HG03460 (cell line): ENCODE data around the gene IGLON5.
A peak's percentile ranks its signal among the peaks of the same experiment; 100 is the strongest.

ENCODE experiments used
- ATAC-seq: cut with Tn5 transposase; IDR thresholded peaks from one replicate; pipeline ENCODE4 v1.9.1; 2021; ENCODE audit not compliant: unreplicated experiment

The IGLON5 gene

DNA sequence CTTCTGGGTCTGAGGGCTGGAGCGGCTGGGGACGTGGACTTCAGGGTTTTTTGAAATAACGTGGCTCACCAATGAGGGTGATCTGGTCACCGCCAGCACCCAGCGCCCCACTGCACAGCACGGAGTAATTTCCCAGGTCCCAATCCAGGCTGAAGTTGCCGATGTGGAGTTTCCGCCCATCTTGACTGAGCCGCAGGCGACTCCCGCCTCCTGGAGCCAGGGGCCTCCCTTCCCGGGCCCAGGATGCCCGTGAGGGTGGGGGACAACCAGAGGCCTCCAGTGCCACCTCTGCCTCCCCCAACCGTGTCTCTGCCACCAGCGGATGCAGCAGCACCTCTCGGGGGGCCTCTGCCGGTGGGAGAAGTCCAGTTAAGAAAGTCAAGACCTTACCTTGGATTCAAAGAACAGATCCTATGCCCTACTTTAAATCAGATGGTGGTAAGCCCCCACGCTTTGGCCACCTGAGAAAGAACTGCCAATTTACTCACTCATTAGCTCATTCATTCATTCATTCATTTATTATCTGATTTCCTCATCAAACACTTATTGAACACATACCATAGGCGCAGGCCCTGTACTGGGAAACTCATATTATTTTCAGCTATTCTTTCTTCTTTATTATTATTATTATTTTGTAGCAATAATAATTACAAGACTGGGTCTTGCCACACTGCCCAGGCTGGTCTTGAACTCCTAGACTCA, 26.6 kb downstream of the IGLON5 start:
- no peak for ATAC-seq

DNA sequence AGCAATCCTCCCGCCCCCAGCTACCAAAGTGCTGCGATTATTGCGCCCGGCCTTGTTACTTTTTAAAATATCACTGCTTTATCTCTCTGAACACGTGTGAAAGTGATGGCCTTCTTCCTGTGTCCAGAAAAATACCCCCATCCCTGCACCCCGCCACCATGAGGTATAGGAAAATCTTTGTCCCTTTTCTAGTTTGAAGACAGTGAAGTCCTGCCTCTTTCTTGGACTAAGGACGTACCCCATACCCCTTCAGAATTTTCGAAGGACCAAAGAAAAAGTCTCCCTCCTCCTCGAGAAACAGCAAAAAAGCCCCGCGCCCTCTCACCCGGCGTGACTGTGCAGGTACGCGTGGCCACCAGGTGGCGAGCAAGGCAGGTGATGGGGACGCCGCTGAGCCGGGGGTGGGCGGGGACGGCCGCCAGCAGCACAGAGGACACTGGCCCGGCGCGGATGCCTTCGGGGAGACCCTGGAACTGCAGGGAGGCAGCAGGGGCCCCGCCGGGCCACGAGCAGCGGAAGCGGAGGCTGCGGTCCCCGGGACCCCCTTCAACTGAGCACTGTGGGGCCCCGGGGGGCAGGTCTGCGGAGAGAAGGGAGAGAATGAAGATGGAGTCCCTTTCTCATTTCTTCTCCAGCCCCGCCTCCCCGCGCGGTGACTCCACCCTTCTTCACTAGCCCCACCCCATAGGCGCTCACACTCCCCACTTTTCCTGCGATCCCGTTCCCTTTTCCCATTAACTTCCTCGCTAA, 27.3 kb downstream of the IGLON5 start:
- peak; percentile 44 for ATAC-seq

DNA sequence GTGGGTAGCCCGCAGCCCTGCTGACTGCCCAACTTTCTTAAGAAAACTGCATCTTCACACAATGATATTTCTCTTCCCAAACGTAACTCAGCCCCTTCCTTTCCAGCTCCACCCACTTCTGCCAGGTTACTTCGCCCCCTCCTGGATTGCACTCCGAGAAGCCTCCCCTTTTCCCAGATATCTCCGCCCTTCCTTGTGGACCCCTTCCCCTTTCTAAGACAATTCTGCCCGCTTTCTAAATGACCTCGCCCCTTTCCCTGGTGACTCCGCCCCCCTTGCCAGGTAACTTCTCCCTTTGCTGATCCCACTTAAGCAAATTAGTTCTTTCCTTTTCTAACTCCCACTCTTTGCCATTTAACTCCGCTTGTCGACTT, 27.9 kb downstream of the IGLON5 start:
- no peak for ATAC-seq

DNA sequence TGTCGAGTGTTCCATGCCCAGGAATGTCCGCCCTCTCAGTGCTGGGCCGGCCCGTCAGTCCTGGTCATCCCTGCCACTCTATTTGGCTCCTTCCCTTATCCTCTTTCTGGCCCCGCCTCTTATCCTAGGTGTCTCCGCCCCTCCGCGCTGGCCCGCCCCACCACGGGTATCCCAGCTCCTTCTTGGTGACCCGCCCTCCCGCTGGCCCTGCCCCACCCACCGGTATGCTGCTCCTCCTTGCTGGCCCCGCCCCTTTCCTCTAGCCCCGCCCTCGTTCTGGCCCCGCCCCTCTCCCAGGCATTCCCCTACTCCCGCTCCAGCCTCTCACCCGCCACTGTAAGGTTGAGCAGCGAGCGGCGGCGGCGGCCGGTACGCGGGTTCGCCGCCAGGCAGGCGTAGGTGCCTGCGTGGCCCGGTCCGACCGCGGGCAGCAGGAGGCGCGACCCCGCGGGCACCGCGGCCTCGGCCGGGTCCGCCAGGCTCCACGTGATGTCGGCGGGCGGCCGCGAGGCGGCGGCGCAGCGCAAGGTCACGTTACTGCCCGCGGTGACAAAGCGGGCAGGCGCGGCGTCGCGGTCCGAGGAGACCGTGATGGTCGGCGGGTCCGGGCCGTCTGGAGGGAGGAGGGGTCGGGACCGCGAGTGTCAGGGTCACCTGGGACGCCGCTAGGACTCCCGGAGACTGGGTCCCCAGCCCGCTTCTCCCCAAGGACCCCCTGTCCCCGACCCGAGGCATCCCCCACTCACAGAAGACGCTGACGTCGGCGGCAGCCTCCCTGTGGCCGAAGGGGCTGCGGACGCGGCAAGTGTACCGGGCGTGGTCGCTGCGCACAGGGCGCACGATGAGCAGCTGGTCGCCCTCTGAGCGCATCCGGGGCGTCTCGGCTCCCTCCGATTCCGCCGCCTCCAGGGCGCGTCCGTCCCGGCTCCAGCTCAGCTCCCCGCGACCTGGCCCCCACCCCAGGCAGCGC, 28.5 kb downstream of the IGLON5 start:
- ATAC-seq, result peak; percentile 51

DNA sequence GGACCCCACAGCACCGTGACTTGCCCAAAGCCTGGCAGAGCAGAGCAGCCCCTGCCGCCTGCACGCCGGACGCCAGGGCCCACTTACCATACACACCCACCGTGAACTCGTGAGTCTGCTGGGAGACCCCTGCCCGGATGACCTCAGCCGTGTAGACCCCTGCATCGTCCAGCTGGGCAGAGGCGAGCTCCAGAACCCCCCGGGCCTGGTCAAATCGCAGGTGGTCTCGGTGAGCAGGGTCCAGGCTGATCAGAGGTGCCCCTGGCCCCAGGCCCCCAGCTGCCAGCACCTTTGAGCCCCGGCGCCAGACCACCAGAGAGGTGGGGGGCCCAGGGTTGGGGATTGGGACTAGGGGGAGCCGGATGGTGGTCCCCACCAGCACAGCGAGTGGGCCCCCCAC, 29.6 kb downstream of the IGLON5 start:
- no peak for ATAC-seq

DNA sequence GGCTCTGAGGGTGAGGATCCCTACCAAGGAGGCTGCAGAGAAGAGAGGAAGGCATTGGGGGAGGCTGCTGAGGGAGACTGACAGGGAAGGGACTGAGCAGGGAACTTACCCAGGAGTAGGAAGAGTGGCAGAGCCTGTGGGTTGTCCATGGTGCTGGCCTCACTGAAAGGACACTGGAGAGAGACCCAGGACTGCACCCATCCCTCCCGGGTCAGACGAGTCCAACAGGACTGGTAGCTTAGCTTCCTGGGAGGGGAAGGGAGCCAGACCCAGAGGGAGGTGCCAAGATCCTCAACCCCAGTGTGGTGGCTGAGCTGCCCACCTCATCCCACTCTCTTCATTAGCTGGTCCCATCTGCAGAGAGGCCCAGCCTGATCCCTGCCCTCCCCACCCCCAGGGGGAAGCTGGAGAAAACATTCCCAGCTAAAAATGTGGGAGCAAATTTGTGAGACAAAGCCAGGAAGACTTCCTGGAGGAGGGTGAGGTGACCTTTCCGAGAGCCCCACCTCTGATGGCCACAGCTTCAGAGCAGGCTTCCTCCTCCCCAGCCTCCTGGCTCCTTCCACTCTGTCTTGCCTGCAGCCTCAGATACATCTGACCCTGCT, 30.6 kb downstream of the IGLON5 start, which contains the start of gene VSIG10L:
TSS of gene VSIG10L (minus strand) at position 164 of the 605 bp plus-strand sequence. CDS start at position 149, 15 bp downstream.
- no peak for ATAC-seq

DNA sequence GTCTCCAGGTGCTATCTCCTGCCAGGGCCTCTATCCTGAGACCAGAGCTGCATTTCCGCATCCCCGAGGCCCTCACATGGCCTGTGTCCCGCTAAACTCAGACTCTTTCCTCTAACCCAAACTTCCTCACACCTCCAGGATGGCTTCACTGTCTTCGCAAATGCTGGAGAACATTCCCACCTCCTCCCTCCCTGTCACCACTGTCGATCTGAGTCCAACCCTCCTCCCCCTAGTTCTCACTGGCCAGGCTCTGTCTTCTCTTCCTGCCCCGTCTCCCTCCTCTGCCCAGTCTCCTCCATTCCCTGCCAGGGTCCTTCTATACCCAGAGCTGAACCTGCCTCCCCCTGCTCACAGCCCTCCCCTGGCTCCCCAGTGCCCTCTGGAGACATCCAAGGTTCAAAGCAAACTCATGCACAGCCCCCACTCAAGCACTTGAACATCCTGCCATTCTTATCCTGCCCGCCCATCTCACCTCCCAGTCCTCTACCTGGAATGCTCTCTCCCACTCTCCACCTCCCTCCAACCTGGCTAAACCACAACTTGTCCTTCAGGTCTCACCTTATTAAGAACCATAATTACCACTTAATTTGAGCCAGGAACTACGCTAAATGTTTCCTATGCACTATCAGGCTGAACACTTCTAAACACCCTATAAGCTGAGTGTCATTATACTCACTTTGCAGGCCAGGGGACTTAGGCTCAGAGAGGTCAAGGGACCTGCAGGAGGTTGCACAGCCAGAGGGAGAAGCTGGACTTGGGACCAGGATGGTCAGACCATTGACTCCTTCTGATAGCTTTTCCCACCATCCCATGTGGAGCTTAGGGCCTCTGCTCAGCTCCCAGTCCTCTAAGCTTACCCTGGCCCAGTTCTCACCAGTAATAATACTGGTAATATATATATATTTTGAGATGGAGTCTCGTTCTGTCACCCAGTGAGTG, 31.5 kb downstream of the IGLON5 start:
- ATAC-seq, result no peak

DNA sequence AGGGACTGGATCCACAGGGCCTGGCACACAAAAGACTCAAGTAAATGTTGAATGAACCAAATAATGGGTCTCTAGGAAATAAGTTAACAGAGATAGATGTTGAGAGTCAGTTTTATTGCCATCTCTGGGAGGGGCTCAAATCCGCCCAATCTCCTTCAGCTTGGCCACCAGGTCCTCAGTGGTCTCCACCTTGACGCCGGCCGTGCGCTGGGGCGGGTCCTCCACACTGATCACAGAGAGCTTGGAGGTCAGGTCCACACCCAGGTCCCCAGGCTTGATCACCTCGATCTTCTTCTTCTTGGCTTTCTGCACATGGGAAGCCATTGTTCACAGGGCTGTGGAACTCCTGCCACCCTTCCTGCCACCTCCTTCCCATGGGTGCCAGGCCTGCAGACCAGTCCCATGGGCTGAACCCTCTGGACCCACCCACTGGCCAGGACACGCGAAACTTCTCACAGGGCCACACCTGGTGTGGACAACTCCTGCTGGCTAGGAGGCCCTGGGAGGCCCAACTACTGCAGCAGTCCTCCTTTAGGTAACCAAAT, 33.7 kb downstream of the IGLON5 start:
- ATAC-seq, result no peak

DNA sequence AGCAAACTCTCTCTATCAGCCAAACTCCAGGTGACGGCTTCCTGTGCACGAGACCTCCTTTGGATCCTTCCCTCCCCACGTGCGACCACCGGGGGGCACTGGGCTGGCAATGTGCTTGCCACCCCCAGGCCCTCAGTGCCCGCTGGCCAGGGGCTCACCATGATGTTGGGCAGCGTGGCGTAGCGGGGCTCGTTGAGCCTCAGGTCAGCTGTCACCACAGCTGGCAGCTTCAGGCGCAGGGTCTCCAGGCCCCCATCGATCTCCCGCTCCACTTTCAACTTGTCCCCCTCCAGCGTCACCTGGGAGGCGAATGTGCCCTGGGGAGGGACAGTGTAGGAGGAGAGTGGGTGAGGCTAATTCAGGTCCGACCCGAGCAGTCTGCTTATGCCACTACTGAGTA, 35.3 kb downstream of the IGLON5 start:
- no peak for ATAC-seq

DNA sequence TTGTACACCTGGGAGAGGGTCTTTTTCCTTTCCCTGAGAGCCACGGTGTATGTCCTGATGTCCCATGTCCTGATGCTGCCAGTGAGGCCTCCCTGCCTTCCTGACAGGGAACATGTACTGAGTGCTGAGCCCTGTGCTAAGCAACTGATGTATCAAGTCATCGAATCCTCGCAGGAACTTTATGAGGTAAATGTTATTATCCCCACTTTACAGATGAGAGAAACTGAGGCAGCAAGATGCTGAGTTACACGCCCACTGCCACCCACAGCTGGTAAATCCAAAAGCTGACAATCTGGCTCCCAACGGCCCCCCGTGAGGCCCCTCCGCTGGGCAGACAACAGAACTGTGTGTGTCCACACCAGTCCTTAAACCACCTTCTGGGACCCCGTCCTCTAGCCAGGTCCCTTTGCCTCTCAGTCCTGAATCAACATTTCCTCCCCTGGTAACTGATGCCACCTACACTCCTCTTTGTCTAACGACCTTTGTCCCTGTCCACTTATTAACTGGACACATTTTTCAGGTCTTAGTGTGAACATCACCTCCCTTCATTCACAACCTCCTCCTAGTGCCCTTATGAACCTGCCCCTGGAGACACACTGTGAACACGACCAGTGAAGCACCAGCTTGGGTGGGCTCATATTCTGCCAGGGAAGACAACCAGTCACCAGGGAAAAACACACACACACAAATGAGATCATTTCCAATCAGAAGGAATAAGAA, 35.9 kb downstream of the IGLON5 start:
- no peak for ATAC-seq

DNA sequence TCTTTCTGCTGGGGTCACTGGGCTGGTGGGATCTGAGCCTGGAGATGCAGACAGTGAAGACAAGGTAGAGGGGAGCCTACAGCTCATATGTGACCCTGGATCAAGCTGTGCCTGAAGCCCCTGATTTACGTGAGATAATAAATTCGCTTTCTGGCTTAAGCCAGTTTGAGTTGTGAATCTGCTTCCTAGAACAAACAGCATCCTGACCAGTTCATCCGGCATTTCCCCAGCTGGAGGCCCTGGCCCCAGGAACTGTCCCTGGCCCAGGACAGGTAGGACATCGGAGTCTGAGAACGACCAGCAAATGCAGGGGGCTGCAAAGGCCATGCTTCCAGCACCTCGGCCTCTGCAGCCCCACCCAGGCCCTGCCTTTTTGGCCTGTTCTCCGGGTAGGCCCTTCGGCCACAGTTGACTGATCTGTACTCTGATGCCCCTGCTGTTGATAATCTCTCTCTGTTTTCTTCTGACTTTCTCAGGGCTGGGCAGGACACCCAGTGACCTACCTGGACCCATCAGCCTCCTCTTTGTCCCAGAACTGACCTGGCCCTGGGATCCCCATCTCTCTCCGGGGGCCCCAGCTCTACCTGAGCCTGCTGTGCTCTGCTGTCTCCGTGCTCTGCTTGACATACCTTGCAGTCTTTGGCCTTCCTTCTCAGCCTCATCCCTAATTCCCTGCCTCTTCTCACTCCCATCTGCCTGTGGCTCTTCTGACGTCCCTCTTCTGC, 40.0 kb downstream of the IGLON5 start:
- no peak for ATAC-seq

DNA sequence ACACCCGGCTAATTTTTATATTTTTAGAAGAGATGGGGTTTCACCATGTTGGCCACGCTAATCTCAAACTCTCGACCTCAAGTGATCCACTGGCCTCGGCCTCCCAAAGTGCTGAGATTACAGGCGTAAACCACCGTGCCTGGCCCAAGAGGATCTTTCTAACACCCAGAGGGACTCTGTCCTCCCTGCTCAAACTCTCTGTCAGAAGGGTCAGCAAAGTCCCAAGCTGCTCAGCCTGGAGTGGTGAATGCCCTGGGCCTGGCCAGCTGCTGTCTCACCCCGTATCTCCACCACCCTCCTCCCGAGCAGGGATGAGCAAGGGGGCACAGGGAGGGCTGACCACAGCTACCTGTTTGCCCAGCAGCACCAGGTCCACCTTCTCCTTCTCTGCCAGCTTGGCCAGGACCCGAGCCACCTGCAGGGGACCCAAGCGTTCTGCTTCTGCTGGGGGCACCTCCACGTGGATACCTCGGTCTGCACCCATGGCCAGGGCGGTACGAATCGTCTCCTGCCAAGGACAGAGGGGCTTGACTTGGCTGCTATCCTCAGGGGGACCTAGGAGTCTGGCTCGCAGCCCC, 41.4 kb downstream of the IGLON5 start:
- ATAC-seq, result no peak

DNA sequence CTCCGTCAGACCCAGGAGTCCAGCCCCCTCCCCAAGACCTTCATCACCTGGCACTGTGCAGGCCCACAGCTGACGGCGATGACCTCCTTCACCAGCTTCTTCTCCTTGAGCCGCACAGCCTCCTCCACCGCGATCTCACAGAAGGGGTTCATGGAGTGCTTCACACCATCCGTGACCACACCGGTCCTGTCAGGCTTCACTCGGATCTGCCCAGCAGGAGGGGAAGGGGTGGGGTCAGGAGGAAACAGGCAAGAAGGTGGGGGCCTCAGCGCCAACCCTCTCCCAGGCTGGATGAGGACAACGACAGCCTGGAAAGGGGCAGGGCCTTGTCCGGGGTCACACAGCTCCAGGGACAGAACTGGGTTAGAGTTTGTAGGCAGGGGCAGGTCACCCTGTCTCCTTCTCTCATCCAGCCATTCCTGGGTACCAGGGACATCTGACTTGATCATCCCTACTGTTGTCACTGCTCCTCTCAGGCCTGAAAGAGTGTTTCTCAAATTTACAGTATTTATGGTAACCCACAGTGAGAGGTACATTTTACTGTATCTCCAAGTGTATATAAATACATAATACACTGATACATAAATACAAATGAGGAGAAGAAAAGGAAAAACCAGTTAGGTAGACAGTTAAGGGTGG, 42.8 kb downstream of the IGLON5 start:
- ATAC-seq, result no peak

DNA sequence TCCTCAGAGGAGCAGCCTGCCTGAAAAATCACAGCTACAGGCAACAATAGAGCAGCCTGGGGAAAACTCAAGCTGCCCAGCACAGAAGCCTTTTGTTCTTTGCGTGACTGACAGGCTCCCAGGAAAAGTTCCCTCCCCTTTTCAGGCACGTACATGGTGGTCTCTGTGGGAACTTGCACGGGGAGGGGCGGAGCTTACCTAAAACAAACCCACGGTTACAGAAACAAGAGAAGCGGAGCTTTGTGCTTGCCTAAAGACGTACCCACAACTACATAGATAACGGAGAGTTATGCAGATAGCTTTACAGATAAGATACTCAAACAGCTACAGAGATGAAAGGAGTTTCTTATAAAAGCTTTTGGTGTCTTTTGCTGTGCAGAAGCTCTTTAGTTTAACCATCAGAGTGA, 43.3 kb downstream of the IGLON5 start:
- no peak for ATAC-seq

DNA sequence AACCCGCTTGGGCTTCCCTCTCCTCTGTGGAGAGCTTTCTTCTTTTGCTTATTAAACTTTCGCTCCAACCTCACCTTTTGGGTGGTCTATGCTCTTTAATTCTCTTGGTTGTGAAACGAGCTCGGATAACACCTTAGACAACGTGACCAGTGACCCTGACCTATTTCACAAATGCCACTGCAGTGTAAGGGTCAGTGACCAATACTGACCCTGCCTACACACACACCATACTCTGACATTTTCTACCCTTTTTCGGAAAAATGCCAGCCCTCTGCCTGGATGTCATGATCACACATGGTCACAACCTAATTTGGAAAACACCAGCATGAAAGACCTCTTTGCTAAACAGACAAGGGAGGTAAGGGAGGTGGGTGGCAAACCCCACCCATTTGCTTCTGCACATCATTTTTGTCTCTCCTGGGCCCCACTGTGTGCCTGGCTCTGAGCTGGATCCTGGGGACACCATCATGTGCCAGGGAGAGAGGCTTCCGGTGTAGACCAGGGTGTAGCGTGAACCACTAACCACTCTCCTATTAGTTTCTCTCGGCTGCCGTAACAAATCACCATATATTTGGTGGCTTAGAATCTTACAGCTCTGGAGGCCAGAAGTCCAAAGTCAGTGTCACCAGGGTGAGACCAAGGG, 44.8 kb downstream of the IGLON5 start:
- ATAC-seq, result no peak

DNA sequence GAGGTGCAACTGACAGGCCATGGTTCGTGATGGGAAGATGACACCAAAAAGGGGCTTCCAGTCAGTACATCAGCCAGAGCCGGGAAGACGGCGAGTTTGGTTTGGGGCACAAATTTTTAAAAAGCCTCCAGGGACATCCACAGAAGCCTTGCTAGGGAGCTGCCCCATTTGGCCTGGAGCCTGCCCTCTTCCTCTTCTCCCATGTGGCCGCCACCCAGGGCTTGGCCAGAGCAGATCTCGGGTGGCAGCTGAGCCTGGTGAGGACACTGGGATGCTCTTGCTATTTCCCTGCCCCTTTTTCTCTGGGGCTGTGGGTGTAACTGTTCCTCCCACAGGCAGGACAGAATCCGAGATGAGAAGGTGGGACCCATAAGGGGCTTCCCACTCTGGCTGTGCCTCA, 46.5 kb downstream of the IGLON5 start:
- no peak for ATAC-seq

DNA sequence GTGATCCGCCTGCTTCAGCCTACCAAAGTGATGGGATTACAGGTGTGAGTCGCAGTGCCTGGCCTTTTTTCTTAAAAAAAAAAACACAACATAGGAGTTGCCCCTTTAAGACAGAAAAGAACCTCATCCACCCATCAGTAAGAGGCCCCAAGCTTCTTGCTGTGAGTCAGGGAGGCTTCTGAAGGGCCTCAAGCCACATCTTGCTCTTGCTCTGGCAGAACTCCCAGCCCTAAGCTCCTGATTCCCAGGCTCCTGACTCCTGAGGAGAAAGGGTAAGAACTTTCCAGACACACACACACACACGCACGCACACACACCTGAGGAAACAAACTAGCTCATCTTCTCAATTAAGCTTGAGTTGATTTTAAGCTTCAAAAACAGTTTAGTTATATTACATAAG, 47.9 kb downstream of the IGLON5 start:
- no peak for ATAC-seq
